HL-60 (cell line): ENCODE measurements around the gene CPNE4.

Experiments
- DNase-seq, 2 experiments: peaks; one replicate each; pipeline ENCODE4 v3.0.0-alpha.2; 2010 to 2020; ENCODE audit warnings: low read depth in 1 of 2, low spot score in 1 of 2
- H3K27ac ChIP-seq: fragments of 250-450 bp; sonication (Bioruptor Pico); replicated peaks from 2 replicates; pipeline ENCODE4 v1.5.1; 2020; ENCODE audit warnings: mild to moderate bottlenecking, moderate library complexity
- H3K27me3 ChIP-seq: fragments of 250-450 bp; sonication (Bioruptor Pico); 2 replicates; pipeline ENCODE4 v1.5.1; 2021; ENCODE audit warnings: mild to moderate bottlenecking, moderate library complexity; ENCODE audit not compliant: insufficient read depth, poor library complexity, severe bottlenecking
- H3K4me3 ChIP-seq: replicated peaks from 2 replicates; pipeline ENCODE4 v1.5.1; 2011; ENCODE audit warnings: mild to moderate bottlenecking, control low read depth, low read length; ENCODE audit not compliant: insufficient read depth
- CTCF ChIP-seq: IDR thresholded peaks from one replicate; pipeline ENCODE4 v1.5.1; 2011; ENCODE audit warnings: low read length, control low read depth, inconsistent platforms; ENCODE audit not compliant: insufficient read depth
- GABPA ChIP-seq: IDR thresholded peaks from 2 replicates; pipeline ENCODE4 v1.6.1; 2012; ENCODE audit warnings: low read depth
- POLR2AphosphoS5 ChIP-seq: IDR thresholded peaks from 2 replicates; pipeline ENCODE4 v1.6.1; 2012; ENCODE audit warnings: low read depth
- REST ChIP-seq: IDR thresholded peaks from 2 replicates; pipeline ENCODE4 v1.6.1; 2012; ENCODE audit warnings: low read depth; ENCODE audit not compliant: insufficient replicate concordance
- SPI1 ChIP-seq: IDR thresholded peaks from 2 replicates; pipeline ENCODE4 v1.6.1; 2012; ENCODE audit warnings: low read depth, mild to moderate bottlenecking, borderline replicate concordance

Gene CPNE4

GRCh38 chr3:131717493-131717892 is 317.3 kb downstream of the CPNE4 start:
- H3K4me3 ChIP-seq: no peak overlapping the region
- no peaks in the 10 kb centered on the region for H3K27me3 ChIP-seq
- TF ChIP-seq POLR2AphosphoS5 (no peak), SPI1 (no peak)
- no peak overlapping the region for H3K27ac ChIP-seq
- DNase-seq: no peak

- DNase-seq: no peak
- TF ChIP-seq REST: no peak
- TF ChIP-seq POLR2AphosphoS5: no peak
- no peak for TF ChIP-seq SPI1
- TF ChIP-seq GABPA: no peak
- TF ChIP-seq CTCF: no peak
- Histone ChIP-seq H3K27me3 (no peaks in the 10 kb centered on the region), H3K4me3 (no peak overlapping the region), H3K27ac (no peak overlapping the region)
Observed at GRCh38 chr3:131716943-131717342, 317.9 kb downstream of the CPNE4 start.

- DNase-seq: no peak
- Histone ChIP-seq H3K27me3 (no peaks in the 10 kb centered on the region), H3K4me3 (no peak overlapping the region), H3K27ac (no peak overlapping the region)
- TF ChIP-seq REST (no peak), CTCF (no peak), SPI1 (no peak), POLR2AphosphoS5 (no peak), GABPA (no peak)
Observed at GRCh38 chr3:131716007-131716406, 318.8 kb downstream of the CPNE4 start.

- no peak for TF ChIP-seq GABPA
- no peak for TF ChIP-seq CTCF
- TF ChIP-seq POLR2AphosphoS5: no peak
- no peak for TF ChIP-seq SPI1
- no peak for TF ChIP-seq REST
- no peak overlapping the region for H3K4me3 ChIP-seq
- H3K27me3 ChIP-seq: peaks cover 3% of the 10 kb centered on the region
- no peak overlapping the region for H3K27ac ChIP-seq
- DNase-seq: no peak
Observed at GRCh38 chr3:131714585-131715220, 320.1 kb downstream of the CPNE4 start.
